SKM-1 treated with dmso at 0.1 percent for 144 hours (cell line): Measurements from ENCODE around the gene CDT1.

Source experiments
- DNase-seq: peaks from one replicate; lab custom pipeline; 2025; ENCODE audit not compliant: unreplicated experiment; lab: John Stamatoyannopoulos, UW

Gene CDT1

GRCh38 chr16:88804173-88804551, 573 bp downstream of the CDT1 start:
- DNase-seq = no peak

GRCh38 chr16:88804552-88805339, 1.2 kb downstream of the CDT1 start:
- no peak for DNase-seq

GRCh38 chr16:88805340-88805715, 1.7 kb downstream of the CDT1 start:
- no peak for DNase-seq

GRCh38 chr16:88805887-88806393, 2.4 kb downstream of the CDT1 start:
- DNase-seq = no peak

- DNase-seq = no peak
Measured at GRCh38 chr16:88806491-88807111, 3.0 kb downstream of the CDT1 start.

GRCh38 chr16:88807142-88807625, 3.6 kb downstream of the CDT1 start:
- no peak for DNase-seq

GRCh38 chr16:88807626-88808453, 4.3 kb downstream of the CDT1 start:
- DNase-seq = no peak

- DNase-seq = no peak
Measured at GRCh38 chr16:88809068-88809675, 5.6 kb downstream of the CDT1 start.

- no peak for DNase-seq
Measured at GRCh38 chr16:88809676-88810165, 6.1 kb downstream of the CDT1 start.

GRCh38 chr16:88810166-88810911, 6.8 kb downstream of the CDT1 start:
- DNase-seq = peak; percentile 29

GRCh38 chr16:88810912-88811768, 7.6 kb downstream of the CDT1 start:
- DNase-seq = peak; percentile 22

GRCh38 chr16:88811769-88812512, 8.4 kb downstream of the CDT1 start, which contains the start of gene APRT:
Gene APRT (minus strand): TSS chr16:88811928. CDS start chr16:88811899, 29 bp downstream.
- peak; percentile 87 for DNase-seq

- peak; percentile 74 for DNase-seq
Measured at GRCh38 chr16:88812513-88813268, 9.1 kb downstream of the CDT1 start.

- no peak for DNase-seq
Measured at GRCh38 chr16:88813269-88814143, 9.9 kb downstream of the CDT1 start.

GRCh38 chr16:88814144-88814502, 10.5 kb downstream of the CDT1 start:
- no peak for DNase-seq

- no peak for DNase-seq
Measured at GRCh38 chr16:88815227-88815626, 11.6 kb downstream of the CDT1 start.
